CD14-positive monocyte (primary cell): ENCODE measurements around the gene CCDC33. TPM values are rescaled to one million over a fixed set of nuclear protein-coding genes. Genes with fewer than 3 reads are reported as not detected.

ENCODE experiments used
- DNase-seq, 3 donors: peaks; one replicate each; pipeline ENCODE4 v3.0.0-alpha.2; 2011 to 2022
- H2AFZ ChIP-seq: 2 replicates; pipeline ENCODE4 v1.6.0; 2012; ENCODE audit warnings: mild to moderate bottlenecking, low read depth, low read length, inconsistent platforms; ENCODE audit not compliant: insufficient read depth, poor library complexity, severe bottlenecking
- H3K27ac ChIP-seq, 2 donors: 1 replicate in 1 of 2; 2 replicates in 1 of 2; pipeline ENCODE4 v1.5.1; 2012 to 2013; ENCODE audit warnings: low read length in 2 of 2, control low read depth in 1 of 2, inconsistent platforms in 1 of 2, low read depth in 1 of 2, mild to moderate bottlenecking in 1 of 2
- H3K27me3 ChIP-seq, 2 donors: one replicate each; pipeline versions ENCODE4 v1.6.0 to v1.6.1; 2011 to 2013; ENCODE audit warnings: low read length in 2 of 2; ENCODE audit not compliant: control insufficient read depth in 2 of 2, insufficient read depth in 2 of 2
- H3K36me3 ChIP-seq, 2 donors: replicated peaks in 1 of 2; 1 replicate in 1 of 2; 2 replicates in 1 of 2; pipeline versions ENCODE4 v1.5.1 to v1.6.1; 2012 to 2013; ENCODE audit warnings: low read length in 2 of 2, control low read depth in 1 of 2, inconsistent platforms in 1 of 2, mild to moderate bottlenecking in 1 of 2; ENCODE audit not compliant: insufficient read depth in 2 of 2, control insufficient read depth in 1 of 2
- H3K4me1 ChIP-seq, 2 donors: 1 replicate in 1 of 2; 2 replicates in 1 of 2; pipeline versions ENCODE4 v1.5.1 to v1.6.1; 2012 to 2013; ENCODE audit warnings: low read length in 2 of 2, control low read depth in 1 of 2, inconsistent platforms in 1 of 2, mild to moderate bottlenecking in 1 of 2, moderate library complexity in 1 of 2; ENCODE audit not compliant: insufficient read depth in 2 of 2, control insufficient read depth in 1 of 2
- H3K4me2 ChIP-seq: replicated peaks from 2 replicates; pipeline ENCODE3; 2012; ENCODE audit warnings: low read length, moderate library complexity, mild to moderate bottlenecking; ENCODE audit not compliant: poor library complexity, severe bottlenecking; ENCODE audit errors: extremely low read depth
- H3K4me3 ChIP-seq, 3 experiments: fragments of 200-600 bp in 1 of 3; sonication (generic) in 1 of 3; replicated peaks in 1 of 3; 1 replicate in 2 of 3; 2 replicates in 1 of 3; pipeline ENCODE4 v1.5.1; 2011 to 2013; ENCODE audit warnings: low read length in 3 of 3, mild to moderate bottlenecking in 3 of 3, control low read depth in 2 of 3, low read depth in 2 of 3, inconsistent platforms in 1 of 3, moderate library complexity in 1 of 3
- H3K79me2 ChIP-seq: 2 replicates; pipeline ENCODE4 v1.6.0; 2012; ENCODE audit warnings: mild to moderate bottlenecking, control low read depth, inconsistent platforms, low read length, moderate library complexity; ENCODE audit not compliant: insufficient read depth
- H3K9ac ChIP-seq: 2 replicates; pipeline ENCODE4 v1.6.0; 2017; ENCODE audit warnings: low read length, mild to moderate bottlenecking; ENCODE audit not compliant: insufficient read depth, poor library complexity, severe bottlenecking
- H3K9me3 ChIP-seq, 2 donors: replicated peaks in 1 of 2; 1 replicate in 1 of 2; 2 replicates in 1 of 2; pipeline versions ENCODE4 v1.5.1 to v1.6.1; 2012 to 2013; ENCODE audit warnings: low read length in 2 of 2, control low read depth in 1 of 2; ENCODE audit not compliant: control insufficient read depth in 1 of 2, insufficient read depth in 1 of 2
- H4K20me1 ChIP-seq: 2 replicates; pipeline ENCODE4 v1.6.0; 2012; ENCODE audit warnings: mild to moderate bottlenecking, low read length, control low read depth, moderate library complexity; ENCODE audit not compliant: insufficient read depth
- H3K27ac Mint-ChIP-seq, 7 donors: one replicate each; pipeline ENCODE4 v1.8.0; 2020; ENCODE audit warnings: mild to moderate bottlenecking in 7 of 7, mixed read lengths in 7 of 7, moderate library complexity in 6 of 7, inconsistent platforms in 2 of 7
- H3K27me3 Mint-ChIP-seq, 3 donors: one replicate each; pipeline ENCODE4 v1.8.0; 2021 to 2022; ENCODE audit warnings: low read depth in 3 of 3, mild to moderate bottlenecking in 3 of 3, mixed read lengths in 3 of 3, moderate library complexity in 3 of 3, inconsistent platforms in 1 of 3
- H3K36me3 Mint-ChIP-seq, 2 donors: one replicate each; pipeline ENCODE4 v1.8.0; 2020; ENCODE audit warnings: mixed read lengths in 2 of 2, inconsistent platforms in 1 of 2, mild to moderate bottlenecking in 1 of 2
- H3K4me1 Mint-ChIP-seq: one replicate; pipeline ENCODE4 v1.8.0; 2020; ENCODE audit warnings: mild to moderate bottlenecking, mixed read lengths
- H3K4me3 Mint-ChIP-seq, 2 donors: one replicate each; pipeline ENCODE4 v1.8.0; 2020; ENCODE audit warnings: mild to moderate bottlenecking in 2 of 2, mixed read lengths in 2 of 2, moderate library complexity in 1 of 2
- H3K9me3 Mint-ChIP-seq, 7 donors: one replicate each; pipeline ENCODE4 v1.8.0; 2020 to 2022; ENCODE audit warnings: mixed read lengths in 7 of 7, mild to moderate bottlenecking in 6 of 7, moderate library complexity in 6 of 7, inconsistent platforms in 2 of 7
- CTCF ChIP-seq: fragments of 200-600 bp; IDR thresholded peaks from one replicate; pipeline ENCODE4 v1.8.0; 2022; ENCODE audit warnings: antibody characterized with exemption, mild to moderate bottlenecking
- WGBS: methylation state at CpG from one replicate; pipeline ENCODE4 v1.1.5; 2013; ENCODE audit warnings: missing lambda C conversion rate; ENCODE audit not compliant: insufficient coverage; 5-methylcytosine and 5-hydroxymethylcytosine counted together
- intact Hi-C, 2 donors: fragments of 100-400 bp; cut with micrococcal nuclease; formaldehyde crosslinking; loops; one replicate each; pipeline versions ENCODE4 v1.15.0 to v1.15.1; 2023
- polyA plus RNA-seq, 3 donors: library from polyadenylated mRNA; depleted of rRNA in 1 of 3; unstranded in 2 of 3; stranded (reverse) in 1 of 3; fragments of 300-500 nt in 2 of 3; fragments of >200 nt in 1 of 3; fragmentation: Illumina TruSeq in 2 of 3; gene quantifications; 1 replicate in 2 of 3; 2 replicates in 1 of 3; pipeline ENCODE4 v1.2.3, GENCODE V29; 2012 to 2021

Gene CCDC33
- polyA plus RNA-seq, 3 donors: not detected

- Histone ChIP-seq H3K4me1 (peaks cover 4 to 12% of the 10 kb centered on the region in 2 donors), H3K4me2 (no peak overlapping the region), H3K27me3 (no peaks in the 10 kb centered on the region), H3K9me3 (no peaks in the 10 kb centered on the region), H3K4me3 (no peak overlapping the region), H3K9ac (no peak overlapping the region), H3K27ac (no peak overlapping the region), H3K79me2 (no peaks in the 10 kb centered on the region), H2AFZ (no peak overlapping the region), H3K36me3 (no peaks in the 10 kb centered on the region), H4K20me1 (no peaks in the 10 kb centered on the region)
- Mint-ChIP-seq H3K27ac (peak overlapping the region in 4 of 7 donors; percentile 10 to 82 (median 72)), H3K4me1 (peaks cover 10% of the 10 kb centered on the region), H3K27me3 (peaks cover 5 to 12% (median 5%) of the 10 kb centered on the region in 3 donors), H3K36me3 (no peaks in the 10 kb centered on the region), H3K9me3 (no peaks in the 10 kb centered on the region), H3K4me3 (no peak overlapping the region)
- no peak for DNase-seq
- intact Hi-C loops: no loop called here
- 50% methylated on average over 1 of the region's 3 CpGs for WGBS
- no peak for TF ChIP-seq CTCF
These were observed 148.4 kb downstream of the CCDC33 start for GRCh38 chr15:74384566-74384880.

GRCh38 chr15:74384881-74385643 is 148.9 kb downstream of the CCDC33 start:
- Histone ChIP-seq H2AFZ (no peak overlapping the region), H3K9me3 (no peaks in the 10 kb centered on the region), H4K20me1 (no peaks in the 10 kb centered on the region), H3K4me2 (no peak overlapping the region), H3K36me3 (no peaks in the 10 kb centered on the region), H3K4me1 (peaks cover 4 to 14% of the 10 kb centered on the region in 2 donors), H3K79me2 (no peaks in the 10 kb centered on the region), H3K4me3 (no peak overlapping the region), H3K27me3 (no peaks in the 10 kb centered on the region), H3K27ac (no peak overlapping the region), H3K9ac (no peak overlapping the region)
- Mint-ChIP-seq H3K27me3 (peaks cover 3 to 10% (median 8%) of the 10 kb centered on the region in 3 donors), H3K27ac (peak overlapping the region in 3 of 7 donors; percentile 66 to 82 (median 79)), H3K9me3 (no peaks in the 10 kb centered on the region), H3K36me3 (no peaks in the 10 kb centered on the region), H3K4me1 (peaks cover 10% of the 10 kb centered on the region), H3K4me3 (no peak overlapping the region)
- no peak for TF ChIP-seq CTCF
- intact Hi-C loops: no loop called here
- 17% methylated on average over 3 of the region's 8 CpGs for WGBS
- peak; percentile 37 to 54 (median 49) for DNase-seq
